ENCODE measurements around the gene MIEN1. TPM values are rescaled to one million over a fixed set of nuclear protein-coding genes. Genes with fewer than 3 reads are reported as not detected.

MIEN1 gene
- total RNA-seq, 1 experiment from 2014 or later: 40.6 TPM

- TF ChIP-seq FOXP1 (CRISPR knock-in tag; IDR thresholded peaks at IDR 0.05; ENCODE audit: borderline replicate concordance) (no peak), ZNF317 (CRISPR knock-in tag; IDR thresholded peaks at IDR 0.05; ENCODE audit: borderline replicate concordance, low read depth) (no peak), FOXK1 (CRISPR knock-in tag; IDR thresholded peaks at IDR 0.05) (no peak), ZNF121 (CRISPR knock-in tag; IDR thresholded peaks at IDR 0.05) (no peak), GRHL2 (CRISPR knock-in tag; IDR thresholded peaks at IDR 0.05; ENCODE audit: insufficient replicate concordance, severe bottlenecking) (no peak), ETV6 (CRISPR knock-in tag; IDR thresholded peaks at IDR 0.05) (no peak)
These were observed 28.9 kb upstream of the MIEN1 start (continued) for GRCh38 chr17:39759204-39759603.

GRCh38 chr17:39757931-39758873, 27.9 kb upstream of the MIEN1 start:
- Mint-ChIP-seq H3K36me3 (no peaks in the 10 kb centered on the region), H3K4me3 (no peak overlapping the region), H3K4me1 (peaks cover 20% of the 10 kb centered on the region), H3K9me3 (no peaks in the 10 kb centered on the region), H3K27me3 (ENCODE audit: low read depth) (peaks cover 15% of the 10 kb centered on the region), H3K27ac (no peak overlapping the region)
- no peak for DNase-seq (ENCODE audit: low spot score)
- no peak for ATAC-seq
- ChIA-PET CTCF (interaction anchor here (0.5 to 2.6 kb wide), 5 partner anchors 28 to 214 kb away, joined by 3 to 11 read pairs (median 4); partner anchors contain the start of gene MIEN1), POLR2A (no interaction called here)
- TF ChIP-seq ERG (CRISPR knock-in tag; IDR thresholded peaks at IDR 0.05) (no peak), EMX1 (CRISPR knock-in tag; IDR thresholded peaks at IDR 0.05) (no peak), IRF1 (CRISPR knock-in tag; IDR thresholded peaks at IDR 0.05) (no peak), HMGXB4 (CRISPR knock-in tag; IDR thresholded peaks at IDR 0.05) (no peak), ZNF512 (CRISPR knock-in tag; IDR thresholded peaks at IDR 0.05; ENCODE audit: borderline replicate concordance) (no peak), GRHL2 (CRISPR knock-in tag; IDR thresholded peaks at IDR 0.05; ENCODE audit: insufficient replicate concordance, severe bottlenecking) (no peak), JUN (CRISPR knock-in tag; IDR thresholded peaks at IDR 0.05) (no peak), ARID4B (CRISPR knock-in tag; IDR thresholded peaks at IDR 0.05; ENCODE audit: borderline replicate concordance) (no peak), NFATC4 (CRISPR knock-in tag; IDR thresholded peaks at IDR 0.05) (no peak), IRF2 (CRISPR knock-in tag; IDR thresholded peaks at IDR 0.05; ENCODE audit: borderline replicate concordance, low read depth) (no peak), NFE2L1 (CRISPR knock-in tag; IDR thresholded peaks at IDR 0.05) (no peak), PRDM15 (CRISPR knock-in tag; IDR thresholded peaks at IDR 0.05) (no peak), FOXK1 (CRISPR knock-in tag; IDR thresholded peaks at IDR 0.05) (no peak), ZNF416 (CRISPR knock-in tag; IDR thresholded peaks at IDR 0.05) (no peak), PRRX2 (CRISPR knock-in tag; IDR thresholded peaks at IDR 0.05) (no peak), ZSCAN18 (CRISPR knock-in tag; IDR thresholded peaks at IDR 0.05) (no peak)

Measured in WTC11 (cell line).